Right renal pelvis (tissue), 4 donors: ENCODE measurements around the gene TMEM239. TPM values are rescaled to one million over a fixed set of nuclear protein-coding genes. Genes with fewer than 3 reads are reported as not detected.
"Not testable (repeated sequence)": the region's sequence is repeated elsewhere in the genome, so short reads cannot be mapped to it uniquely, and the experiment has no call there.

Experiments used
- DNase-seq, 4 donors: peaks; one replicate each; pipeline ENCODE4 v3.0.0-alpha.2; 2013; ENCODE audit warnings: low read depth in 4 of 4, low spot score in 3 of 4, missing footprints in 1 of 4
- polyA plus RNA-seq, 4 donors: library from polyadenylated mRNA; unstranded; fragments of 120-200 nt; gene quantifications; one replicate each; pipeline ENCODE4 v1.2.1, GENCODE V29; 2013; ENCODE audit not compliant: insufficient read length in 4 of 4

TMEM239 gene
- polyA plus RNA-seq: under 1 TPM; 0.01 to 0.17 (median 0.11) TPM

DNA sequence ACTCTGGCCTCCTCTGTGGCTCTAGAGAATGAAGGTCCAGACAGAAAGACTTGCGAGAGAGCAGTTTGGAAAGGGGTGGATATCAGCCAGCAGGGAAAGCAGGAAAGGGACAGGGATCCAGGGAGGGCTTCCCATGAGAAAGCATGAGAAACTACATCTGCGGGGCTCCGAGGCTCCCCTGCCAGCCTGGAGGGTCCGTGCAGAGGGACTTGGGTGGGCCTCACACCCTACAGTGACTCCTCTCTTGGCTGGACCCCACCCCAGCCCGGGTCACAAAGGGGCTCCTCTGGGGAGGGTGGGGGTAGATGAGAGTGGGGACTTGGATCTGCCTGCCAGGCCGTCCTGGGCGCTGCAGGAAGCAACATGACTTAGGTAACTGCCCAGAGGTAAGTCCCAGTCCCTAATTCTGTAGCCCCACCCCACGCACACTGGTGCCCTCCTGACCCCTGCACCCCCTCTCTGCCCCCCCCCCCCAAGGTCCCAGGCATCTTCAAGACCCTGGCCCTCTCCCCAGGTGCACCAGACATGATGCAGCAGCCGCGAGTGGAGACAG is at the start of gene TMEM239:
Gene TMEM239 (plus strand): TSS at position 335 of the 553 bp plus-strand sequence. CDS start 191 bp downstream, at position 526.
- no peak for DNase-seq

- DNase-seq: no peak
Measured at GRCh38 chr20:2767768-2768631, 48.2 kb upstream of the TMEM239 start.

- no peak for DNase-seq
Measured at GRCh38 chr20:2768632-2769015, 47.5 kb upstream of the TMEM239 start.

DNA sequence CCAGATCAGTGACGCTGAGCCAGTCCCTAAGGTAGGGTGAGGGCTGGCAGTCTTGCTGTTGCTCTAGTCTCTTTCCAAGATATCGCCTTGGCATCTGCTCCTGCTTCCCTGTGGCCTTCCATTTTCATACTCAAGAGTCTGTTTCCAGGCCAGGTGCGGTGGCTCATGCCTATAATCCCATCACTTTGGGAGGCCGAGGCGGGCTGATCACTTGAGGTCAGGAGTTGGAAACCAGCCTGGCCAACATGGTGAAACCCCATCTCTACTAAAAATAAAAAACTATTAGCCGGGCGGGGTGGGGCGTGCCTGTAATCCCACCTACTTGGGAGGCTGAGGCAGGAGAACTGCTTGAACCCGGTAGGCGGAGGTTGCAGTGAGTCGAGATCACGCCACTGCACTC is 46.1 kb upstream of the TMEM239 start:
- DNase-seq: not testable (repeated sequence)

DNA sequence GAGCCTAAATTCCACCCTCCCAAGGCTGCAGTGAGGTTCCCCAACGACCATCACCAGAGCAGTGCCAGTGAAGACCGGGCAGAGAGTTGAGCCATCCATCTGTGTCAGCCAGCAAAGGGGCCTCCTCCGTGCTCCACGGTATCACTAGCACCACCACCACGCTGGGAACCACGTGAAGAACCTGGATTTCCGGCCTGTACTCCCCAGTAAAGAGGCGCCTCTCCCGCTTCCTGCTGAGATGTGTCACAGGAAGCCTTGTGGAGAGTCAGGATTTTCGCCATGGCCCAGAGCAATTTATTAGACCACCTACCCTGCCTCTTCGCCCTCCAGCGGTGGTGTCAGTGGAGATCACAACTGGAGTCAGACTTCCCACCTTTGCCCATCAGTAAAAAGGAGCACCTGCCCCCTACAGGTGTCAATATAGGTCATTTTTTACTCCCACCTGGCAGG is 44.5 kb upstream of the TMEM239 start:
- DNase-seq: no peak

DNA sequence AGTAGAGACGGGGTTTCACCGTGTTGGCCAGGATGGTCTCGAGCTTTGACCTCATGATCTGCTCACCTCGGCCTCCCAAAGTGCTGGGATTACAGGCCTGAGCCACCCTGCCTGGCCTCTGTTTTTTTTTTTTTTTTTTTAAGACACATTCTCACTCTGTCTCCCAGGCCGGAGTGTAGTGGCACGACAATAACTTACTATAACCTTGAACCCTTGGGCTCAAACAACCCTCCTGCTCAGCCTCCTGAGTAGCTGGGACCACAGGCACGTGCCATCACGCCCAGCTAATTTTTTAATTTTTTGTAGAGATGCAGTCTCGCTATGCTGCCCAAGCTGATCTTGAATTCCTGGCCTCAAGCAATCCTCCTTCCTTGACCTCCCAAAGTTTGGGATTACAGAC is 42.4 kb upstream of the TMEM239 start:
- no peak for DNase-seq

DNA sequence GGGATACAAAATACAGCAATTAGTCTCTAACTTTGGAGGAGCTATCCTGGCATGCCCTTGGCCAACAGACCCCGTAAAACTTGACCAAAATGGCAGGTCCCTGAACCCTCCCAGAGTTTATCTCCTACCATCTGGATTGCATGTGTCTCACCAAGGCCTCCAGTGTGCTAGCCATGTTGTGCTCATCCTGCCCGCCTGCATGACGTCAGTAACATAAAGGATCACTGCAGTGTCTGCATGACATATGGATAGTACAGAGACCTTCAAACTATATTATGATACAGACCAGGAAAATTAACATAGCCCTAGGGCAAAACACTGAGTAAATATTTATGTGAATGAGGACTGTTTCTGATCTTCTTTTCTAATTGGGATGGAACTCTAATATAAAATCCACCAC is 41.0 kb upstream of the TMEM239 start:
- DNase-seq: no peak

DNA sequence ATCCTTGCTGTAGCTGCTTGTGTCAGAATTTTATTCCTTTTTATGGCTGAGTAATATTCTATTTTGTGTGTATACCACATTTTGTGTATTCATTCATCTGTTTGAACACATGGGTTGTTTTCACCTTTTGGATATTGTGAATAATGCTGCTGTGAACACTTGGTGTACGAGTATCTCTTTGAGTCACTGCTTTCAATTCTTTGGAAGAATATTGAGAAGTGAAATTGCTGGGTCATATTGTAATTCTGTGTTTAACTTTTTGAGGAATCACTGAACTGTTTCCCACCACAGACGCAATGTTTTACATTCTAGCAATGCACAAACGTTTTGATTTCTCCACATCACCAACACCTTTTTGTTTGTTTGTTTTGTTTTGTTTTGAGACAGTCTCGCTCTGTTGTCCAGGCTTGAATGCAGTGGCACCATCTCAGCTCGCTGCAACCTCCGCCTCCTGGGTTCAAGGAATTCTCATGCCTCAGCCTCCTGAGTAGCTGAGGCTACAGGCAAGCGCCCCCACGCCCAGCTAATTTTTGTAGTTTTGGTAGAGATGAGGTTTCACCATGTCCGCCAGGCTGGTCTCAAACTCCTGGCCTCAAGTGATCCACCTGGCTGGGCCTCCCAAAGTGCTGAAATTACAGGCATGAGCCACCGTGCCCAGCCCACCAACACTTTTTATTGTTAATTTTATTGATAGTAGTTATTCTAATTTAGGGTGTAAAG is 37.4 kb upstream of the TMEM239 start:
- no peak for DNase-seq

- DNase-seq: no peak
Measured at GRCh38 chr20:2780948-2781347, 35.2 kb upstream of the TMEM239 start.

GRCh38 chr20:2783908-2784566 is 32.1 kb upstream of the TMEM239 start:
- no peak for DNase-seq

DNA sequence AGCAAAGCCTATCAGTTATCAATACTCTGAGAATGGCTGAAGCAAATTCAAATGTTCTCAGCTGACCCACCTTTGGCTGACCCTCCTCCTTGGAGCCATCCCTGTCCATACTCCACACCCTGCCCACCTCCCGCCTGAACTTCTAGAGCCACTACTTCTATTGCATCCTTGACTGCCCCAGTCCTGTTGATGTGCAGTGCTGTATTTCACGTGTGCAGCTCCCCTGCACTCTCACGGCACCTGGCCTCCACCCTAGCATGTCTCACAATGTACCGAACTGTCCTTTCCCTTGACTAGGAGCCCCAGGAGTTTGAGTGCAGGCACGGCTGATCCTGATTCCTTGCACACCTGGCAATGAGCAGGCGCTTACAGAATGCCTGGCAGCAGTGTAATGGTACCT is 22.7 kb upstream of the TMEM239 start:
- no peak for DNase-seq

- no peak for DNase-seq
Measured at GRCh38 chr20:2794202-2794748, 21.9 kb upstream of the TMEM239 start.

DNA sequence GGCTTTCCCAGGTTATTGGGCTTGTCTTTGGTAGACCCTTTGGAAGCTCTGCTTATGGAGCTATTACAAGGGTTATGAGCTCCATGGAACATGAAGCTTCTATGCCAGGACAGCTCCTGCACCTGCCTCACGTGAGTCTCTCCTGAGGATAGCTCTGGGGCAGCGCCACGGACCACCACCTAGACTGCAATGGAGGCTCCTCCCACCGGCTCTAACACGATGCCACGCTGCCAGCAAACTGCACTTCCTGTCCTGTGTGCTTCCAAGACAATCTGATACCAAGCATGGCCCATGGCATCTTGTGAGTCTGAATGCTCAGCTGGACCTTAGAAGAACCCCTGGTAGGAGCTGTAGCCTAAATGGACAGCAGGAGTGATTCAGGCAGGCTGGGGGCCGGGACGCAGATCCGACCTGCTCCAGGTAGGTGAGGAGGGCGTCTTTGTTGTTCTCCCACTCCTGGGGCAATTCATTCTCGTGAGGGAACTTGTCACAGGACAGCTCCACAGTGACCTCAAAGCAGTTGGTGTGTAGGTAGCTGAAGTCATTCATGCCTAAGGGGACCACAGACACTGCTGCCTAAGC is 21.2 kb upstream of the TMEM239 start:
- DNase-seq: no peak

DNA sequence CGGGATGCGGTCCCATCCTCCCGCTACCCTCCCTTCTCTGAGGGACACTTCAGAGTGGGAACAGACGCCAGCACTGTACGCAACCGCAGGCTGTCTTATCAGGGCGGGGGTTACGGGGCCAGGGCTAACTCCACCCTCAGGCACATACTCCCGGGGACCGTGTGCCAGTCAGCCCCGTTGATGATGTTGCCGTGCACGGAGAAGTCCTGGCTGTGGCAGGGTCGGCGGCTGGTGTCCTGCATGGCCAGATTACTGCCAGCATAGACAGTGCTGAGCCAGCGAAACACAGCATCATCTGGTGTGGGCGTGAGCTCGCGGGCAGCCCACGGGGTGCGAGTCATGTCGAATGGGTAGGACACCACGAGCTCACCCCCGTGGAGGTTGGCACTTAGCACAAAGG is 20.7 kb upstream of the TMEM239 start:
- DNase-seq: no peak

GRCh38 chr20:2796011-2796660 is 20.0 kb upstream of the TMEM239 start:
- DNase-seq: no peak

DNA sequence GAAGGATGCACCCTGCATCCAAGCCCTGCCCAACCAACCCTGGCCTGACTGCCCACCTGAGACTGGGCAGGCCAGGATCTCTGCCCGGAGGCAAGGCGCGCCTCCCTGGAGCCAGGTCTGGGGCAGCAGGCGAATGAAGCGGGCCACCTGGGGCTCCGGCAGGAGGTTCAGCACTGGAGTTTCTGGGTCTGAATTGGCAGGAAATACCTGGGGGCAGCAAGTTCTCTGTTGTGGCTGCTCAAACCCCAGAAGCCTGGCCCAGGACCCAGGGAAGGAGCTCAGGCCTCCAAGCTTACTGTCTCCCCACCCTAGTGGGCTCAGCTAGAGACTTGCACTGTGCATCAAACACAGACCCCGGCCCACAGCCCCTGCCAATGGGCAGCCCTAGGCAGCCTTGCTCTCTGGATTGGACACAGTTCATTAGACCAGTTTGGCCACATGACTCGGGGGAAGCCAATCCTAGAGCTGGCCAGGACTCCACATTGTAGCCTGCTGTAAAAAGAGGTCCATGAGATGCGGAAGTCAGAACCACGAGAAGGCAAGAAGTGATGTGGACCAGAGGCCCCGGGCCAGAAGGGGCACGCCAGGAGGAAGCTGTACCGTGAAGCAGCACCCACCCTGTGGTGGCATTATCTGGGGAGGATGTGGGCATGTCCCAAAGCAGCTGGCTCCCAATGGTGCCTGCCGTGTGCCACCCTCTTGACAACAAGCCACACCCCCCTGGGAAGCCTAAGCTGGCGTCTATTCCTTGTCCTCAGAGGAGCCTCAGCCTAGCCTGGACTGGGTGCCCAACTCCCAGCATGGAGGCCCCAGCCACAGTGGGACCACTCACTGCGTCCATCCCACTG is 18.8 kb upstream of the TMEM239 start:
- DNase-seq: no peak

DNA sequence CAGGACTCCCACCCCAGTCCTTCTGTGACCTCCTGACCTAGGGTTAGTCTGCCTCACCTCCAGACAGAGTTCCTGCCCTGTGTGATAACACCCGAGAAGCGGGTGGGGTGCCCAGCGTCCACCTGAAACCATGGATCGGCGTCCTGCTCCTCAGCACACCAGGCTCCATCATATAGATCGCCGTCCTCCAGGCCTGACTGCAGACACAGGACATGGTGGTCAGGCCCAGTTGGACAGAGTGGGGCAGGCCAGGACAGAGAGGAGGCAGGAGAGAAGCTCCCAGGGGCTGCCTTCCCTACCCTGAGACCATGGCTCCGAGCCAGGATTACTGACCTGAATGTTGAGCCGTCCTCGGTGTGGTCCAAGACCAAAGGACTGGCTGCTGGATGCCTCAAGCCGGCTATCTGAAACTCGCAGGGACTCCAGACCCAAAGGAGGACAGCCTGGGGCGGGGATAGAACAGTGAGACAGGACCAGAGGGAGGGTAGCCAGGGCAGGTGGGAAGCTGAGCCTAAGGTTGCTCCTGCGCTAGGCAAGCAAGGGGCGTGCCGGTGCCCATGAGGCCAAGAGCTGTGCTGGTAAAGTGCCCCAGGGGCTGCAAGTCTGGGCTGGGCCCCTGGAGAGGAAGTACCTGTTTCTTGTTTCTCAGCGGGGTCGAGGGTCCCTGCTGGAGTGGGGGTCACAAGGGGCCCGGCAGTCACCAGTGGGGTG is 17.9 kb upstream of the TMEM239 start:
- no peak for DNase-seq

GRCh38 chr20:2798814-2799213 is 17.4 kb upstream of the TMEM239 start:
- no peak for DNase-seq
